K562 (cell line): ENCODE data around the gene MKNK1. TPM values are rescaled to one million over a fixed set of nuclear protein-coding genes. Genes with fewer than 3 reads are reported as not detected.

Source experiments
- CBFB ChIP-seq: sonication (generic); formaldehyde crosslinking; IDR thresholded peaks from 2 replicates; pipeline ENCODE4 v1.4.0; 2020; ENCODE audit warnings: mild to moderate bottlenecking, missing genetic modification reagents
- CBX5 ChIP-seq: IDR thresholded peaks from 2 replicates; pipeline ENCODE4 v1.6.1; 2014; ENCODE audit warnings: low read depth, borderline replicate concordance
- CHD4 ChIP-seq: fragments of 200-600 bp; sonication (generic); IDR thresholded peaks from 3 replicates; pipeline ENCODE4 v1.6.1; 2012; ENCODE audit warnings: low read depth, mild to moderate bottlenecking, mixed read lengths, low read length, inconsistent platforms; ENCODE audit not compliant: insufficient read depth, insufficient replicate concordance, poor library complexity, severe bottlenecking
- HIVEP1 ChIP-seq: fragments of 250-450 bp; sonication (Bioruptor Pico); IDR thresholded peaks from 2 replicates; pipeline ENCODE4 v1.4.0; 2020; ENCODE audit warnings: mild to moderate bottlenecking
- HNRNPH1 ChIP-seq: fragments of 200-400 bp; formaldehyde crosslinking; optimal IDR thresholded peaks from 2 replicates; pipeline ENCODE3; 2017; ENCODE audit warnings: low read depth, mild to moderate bottlenecking, low read length, moderate library complexity
- KAT7 ChIP-seq: sonication (generic); formaldehyde crosslinking; IDR thresholded peaks from 2 replicates; pipeline ENCODE4 v1.8.0; 2022; ENCODE audit warnings: missing genetic modification reagents, mild to moderate bottlenecking, borderline replicate concordance
- KLF10 ChIP-seq: fragments of 250-450 bp; sonication (Bioruptor Pico); IDR thresholded peaks from 2 replicates; pipeline ENCODE4 v1.6.1; 2021; ENCODE audit warnings: matching md5 sums
- MEIS2 ChIP-seq: fragments of 450-650 bp; IDR thresholded peaks from 2 replicates; pipeline ENCODE4 v1.6.1; 2014; ENCODE audit warnings: mild to moderate bottlenecking; ENCODE audit not compliant: partially characterized antibody
- MIER1 ChIP-seq: fragments of 450-650 bp; IDR thresholded peaks from 2 replicates; pipeline ENCODE4 v1.6.1; 2016; ENCODE audit warnings: antibody characterized with exemption, mild to moderate bottlenecking, low read depth
- PHB ChIP-seq: fragments of 250-450 bp; sonication (Bioruptor Pico); IDR thresholded peaks from 2 replicates; pipeline ENCODE4 v1.5.0; 2021
- SMARCB1 ChIP-seq: IDR thresholded peaks from 2 replicates; pipeline ENCODE4 v1.6.1; 2011; ENCODE audit warnings: improper control_type of control experiment, low read depth; ENCODE audit not compliant: insufficient read length
- SP1 ChIP-seq: sonication (generic); formaldehyde crosslinking; IDR thresholded peaks from 2 replicates; pipeline ENCODE4 v1.8.1; 2022; ENCODE audit warnings: mild to moderate bottlenecking, missing genetic modification reagents
- STAT5A ChIP-seq: IDR thresholded peaks from 2 replicates; pipeline ENCODE4 v1.6.1; 2012; ENCODE audit warnings: low read length, inconsistent platforms, borderline replicate concordance
- TRIM24 ChIP-seq, 2 experiments: fragments of 450-650 bp; IDR thresholded peaks; 2 replicates each; pipeline ENCODE4 v1.6.1; 2016
- TSC22D4 ChIP-seq: fragments of 450-650 bp; IDR thresholded peaks from 2 replicates; pipeline ENCODE4 v1.6.1; 2016; ENCODE audit warnings: missing genetic modification characterization, missing biosample characterization, control low read depth
- XRCC5 ChIP-seq: fragments of 200-400 bp; formaldehyde crosslinking; IDR thresholded peaks from 2 replicates; pipeline ENCODE4 v1.6.1; 2017; ENCODE audit warnings: low read depth, mild to moderate bottlenecking, low read length
- ZNF146 ChIP-seq: IDR thresholded peaks from one replicate; pipeline ENCODE4 v1.6.1; 2018; ENCODE audit warnings: missing compliant biosample characterization; ENCODE audit not compliant: unreplicated experiment
- polyA plus RNA-seq, 8 experiments: library from polyadenylated mRNA; depleted of rRNA in 4 of 8; stranded (reverse) in 5 of 8; unstranded in 3 of 8; fragments of >200 nt; fragmentation: Nextera tagmentation in 2 of 8; fragmentation: Illumina TruSeq in 1 of 8; extraction: Ambion mirVana in 2 of 8; extraction: Trizol in 1 of 8; gene quantifications; 2 replicates each; pipeline versions ENCODE4 v1.2.1 to v1.2.3, GENCODE V29; 2011 to 2014; ENCODE audit warnings: inconsistent platforms in 1 of 8, missing spikeins in 1 of 8
- total RNA-seq, 7 experiments: library from RNA; depleted of rRNA in 6 of 7; stranded (reverse); fragments of >200 nt in 6 of 7; fragmentation: Illumina TruSeq in 2 of 7; extraction: Trizol in 2 of 7; gene quantifications; 2 replicates each; pipeline versions ENCODE4 v1.2.1 to v1.2.3, GENCODE V29; 2011 to 2021; ENCODE audit warnings: low replicate concordance in 1 of 7
- TF ChIP-seq, protein P1 (sequence below): sonication (generic); formaldehyde crosslinking; IDR thresholded peaks from 2 replicates; pipeline ENCODE4 v1.8.1; 2023; ENCODE audit warnings: mild to moderate bottlenecking, missing genetic modification reagents
- TF ChIP-seq, protein P2 (sequence below), 3 experiments: fragments of 200-800 bp in 1 of 3; fragments of 250-450 bp in 1 of 3; fragments of 450-650 bp in 1 of 3; sonication (Bioruptor Pico) in 1 of 3; sonication (Bioruptor generic) in 1 of 3; formaldehyde crosslinking in 1 of 3; IDR thresholded peaks; 2 replicates each; pipeline versions ENCODE4 v1.6.1 to v1.8.0; 2016 to 2022; ENCODE audit warnings: mild to moderate bottlenecking in 2 of 3, missing genetic modification characterization in 2 of 3, missing compliant biosample characterization in 1 of 3, moderate library complexity in 1 of 3
- TF ChIP-seq, protein P3 (sequence below), 2 experiments: IDR thresholded peaks; 2 replicates each; pipeline ENCODE4 v1.6.1; 2011; ENCODE audit warnings: borderline replicate concordance in 1 of 2, control low read depth in 1 of 2, low read depth in 1 of 2, low read length in 1 of 2, mild to moderate bottlenecking in 1 of 2, mixed read lengths in 1 of 2, moderate library complexity in 1 of 2; ENCODE audit not compliant: insufficient read depth in 1 of 2, insufficient read length in 1 of 2, poor library complexity in 1 of 2, severe bottlenecking in 1 of 2; ENCODE audit errors: extremely low read depth in 1 of 2

Gene MKNK1
- total and polyA plus RNA-seq, 9 of the 15 experiments (the other 6 are each of a cell fraction or from before 2014, with no cell fraction given) = 27.7 to 51.3 (median 43.7) TPM

DNA sequence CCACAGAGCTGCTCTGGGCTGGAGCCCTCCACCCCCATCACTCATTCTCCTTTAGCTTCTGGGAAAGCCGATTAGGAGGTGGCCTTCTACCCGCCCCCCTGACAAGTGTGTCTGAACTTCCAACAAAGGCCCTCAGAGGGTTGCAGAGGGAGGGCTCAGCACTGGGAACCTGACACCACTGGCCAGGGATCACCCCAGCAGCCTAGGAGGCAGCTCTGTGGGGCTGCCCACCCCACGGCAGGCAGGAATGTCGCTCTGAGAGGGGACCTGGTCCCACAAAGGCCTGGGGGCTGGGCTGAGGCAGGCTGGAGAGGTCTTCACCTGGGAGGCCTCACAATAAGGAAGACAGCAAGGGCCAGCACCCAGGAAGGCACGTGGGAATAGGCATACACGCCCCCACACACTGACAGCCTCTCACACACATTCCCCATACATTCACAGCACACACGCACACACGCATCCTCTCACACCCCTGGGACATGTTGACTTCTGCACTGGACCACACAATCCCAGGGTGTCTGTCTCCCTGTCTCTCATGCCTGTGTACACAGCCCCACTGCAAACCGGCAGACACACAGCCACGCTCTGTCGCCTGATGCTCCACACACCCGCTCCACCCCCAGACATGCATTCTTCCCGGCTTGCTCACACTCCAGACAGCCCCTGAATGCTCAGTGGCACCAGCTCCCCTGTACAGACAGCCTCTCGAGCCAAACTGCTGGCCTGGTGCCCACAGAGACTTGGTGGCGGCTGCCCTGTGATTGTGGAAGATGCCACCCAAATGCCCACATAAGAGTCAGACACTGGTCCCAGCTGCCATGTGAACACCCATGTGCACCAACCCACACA lies 83.8 kb downstream of the MKNK1 start (continued):
- TF ChIP-seq, protein P1, sequence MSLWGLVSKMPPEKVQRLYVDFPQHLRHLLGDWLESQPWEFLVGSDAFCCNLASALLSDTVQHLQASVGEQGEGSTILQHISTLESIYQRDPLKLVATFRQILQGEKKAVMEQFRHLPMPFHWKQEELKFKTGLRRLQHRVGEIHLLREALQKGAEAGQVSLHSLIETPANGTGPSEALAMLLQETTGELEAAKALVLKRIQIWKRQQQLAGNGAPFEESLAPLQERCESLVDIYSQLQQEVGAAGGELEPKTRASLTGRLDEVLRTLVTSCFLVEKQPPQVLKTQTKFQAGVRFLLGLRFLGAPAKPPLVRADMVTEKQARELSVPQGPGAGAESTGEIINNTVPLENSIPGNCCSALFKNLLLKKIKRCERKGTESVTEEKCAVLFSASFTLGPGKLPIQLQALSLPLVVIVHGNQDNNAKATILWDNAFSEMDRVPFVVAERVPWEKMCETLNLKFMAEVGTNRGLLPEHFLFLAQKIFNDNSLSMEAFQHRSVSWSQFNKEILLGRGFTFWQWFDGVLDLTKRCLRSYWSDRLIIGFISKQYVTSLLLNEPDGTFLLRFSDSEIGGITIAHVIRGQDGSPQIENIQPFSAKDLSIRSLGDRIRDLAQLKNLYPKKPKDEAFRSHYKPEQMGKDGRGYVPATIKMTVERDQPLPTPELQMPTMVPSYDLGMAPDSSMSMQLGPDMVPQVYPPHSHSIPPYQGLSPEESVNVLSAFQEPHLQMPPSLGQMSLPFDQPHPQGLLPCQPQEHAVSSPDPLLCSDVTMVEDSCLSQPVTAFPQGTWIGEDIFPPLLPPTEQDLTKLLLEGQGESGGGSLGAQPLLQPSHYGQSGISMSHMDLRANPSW = no peak
- TF ChIP-seq XRCC5 (no peak), HNRNPH1 (no peak), SMARCB1 (no peak), HIVEP1 (no peak), KAT7 (0 out of 2 replicates have a peak, but pooled peaks have one; percentile 41), PHB (CRISPR knock-in tag) (no peak), STAT5A (no peak; the same call in 1 of the 2 replicates), TRIM24 (IDR thresholded peaks at IDR 0.05) (no peak), CBFB (CRISPR knock-in tag) (no peak), SP1 (CRISPR knock-in tag) (no peak), MEIS2 (peak; percentile 37), ZNF146 (CRISPR knock-in tag) (no peak), CHD4 (no peak), TSC22D4 (tag) (no peak), MIER1 (0 out of 2 replicates have a peak, but pooled peaks have one; percentile 56), KLF10 (no peak), CBX5 (no peak)
- TF ChIP-seq, protein P2, sequence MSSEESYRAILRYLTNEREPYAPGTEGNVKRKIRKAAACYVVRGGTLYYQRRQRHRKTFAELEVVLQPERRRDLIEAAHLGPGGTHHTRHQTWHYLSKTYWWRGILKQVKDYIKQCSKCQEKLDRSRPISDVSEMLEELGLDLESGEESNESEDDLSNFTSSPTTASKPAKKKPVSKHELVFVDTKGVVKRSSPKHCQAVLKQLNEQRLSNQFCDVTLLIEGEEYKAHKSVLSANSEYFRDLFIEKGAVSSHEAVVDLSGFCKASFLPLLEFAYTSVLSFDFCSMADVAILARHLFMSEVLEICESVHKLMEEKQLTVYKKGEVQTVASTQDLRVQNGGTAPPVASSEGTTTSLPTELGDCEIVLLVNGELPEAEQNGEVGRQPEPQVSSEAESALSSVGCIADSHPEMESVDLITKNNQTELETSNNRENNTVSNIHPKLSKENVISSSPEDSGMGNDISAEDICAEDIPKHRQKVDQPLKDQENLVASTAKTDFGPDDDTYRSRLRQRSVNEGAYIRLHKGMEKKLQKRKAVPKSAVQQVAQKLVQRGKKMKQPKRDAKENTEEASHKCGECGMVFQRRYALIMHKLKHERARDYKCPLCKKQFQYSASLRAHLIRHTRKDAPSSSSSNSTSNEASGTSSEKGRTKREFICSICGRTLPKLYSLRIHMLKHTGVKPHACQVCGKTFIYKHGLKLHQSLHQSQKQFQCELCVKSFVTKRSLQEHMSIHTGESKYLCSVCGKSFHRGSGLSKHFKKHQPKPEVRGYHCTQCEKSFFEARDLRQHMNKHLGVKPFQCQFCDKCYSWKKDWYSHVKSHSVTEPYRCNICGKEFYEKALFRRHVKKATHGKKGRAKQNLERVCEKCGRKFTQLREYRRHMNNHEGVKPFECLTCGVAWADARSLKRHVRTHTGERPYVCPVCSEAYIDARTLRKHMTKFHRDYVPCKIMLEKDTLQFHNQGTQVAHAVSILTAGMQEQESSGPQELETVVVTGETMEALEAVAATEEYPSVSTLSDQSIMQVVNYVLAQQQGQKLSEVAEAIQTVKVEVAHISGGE (CRISPR knock-in tag; IDR thresholded peaks at IDR 0.05) = no peak
- TF ChIP-seq, protein P3, sequence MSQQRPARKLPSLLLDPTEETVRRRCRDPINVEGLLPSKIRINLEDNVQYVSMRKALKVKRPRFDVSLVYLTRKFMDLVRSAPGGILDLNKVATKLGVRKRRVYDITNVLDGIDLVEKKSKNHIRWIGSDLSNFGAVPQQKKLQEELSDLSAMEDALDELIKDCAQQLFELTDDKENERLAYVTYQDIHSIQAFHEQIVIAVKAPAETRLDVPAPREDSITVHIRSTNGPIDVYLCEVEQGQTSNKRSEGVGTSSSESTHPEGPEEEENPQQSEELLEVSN (IDR thresholded peaks at IDR 0.05; ENCODE audit: borderline replicate concordance in 1 of 2, extremely low read depth in 1 of 2, insufficient read depth in 1 of 2, insufficient read length in 1 of 2, low read depth in 1 of 2, low read length in 1 of 2, poor library complexity in 1 of 2, severe bottlenecking in 1 of 2) = peak; percentile 39 to 56
